HG02852 (cell line): ENCODE results near the gene MOV10L1.
"Not testable (repeated sequence)": the region's sequence is repeated elsewhere in the genome, so short reads cannot be mapped to it uniquely, and the experiment has no call there.

Experiments used
- ATAC-seq: cut with Tn5 transposase; IDR thresholded peaks from one replicate; pipeline ENCODE4 v1.9.1; 2021; ENCODE audit warnings: mild to moderate bottlenecking, moderate library complexity; ENCODE audit not compliant: unreplicated experiment

Gene MOV10L1

DNA sequence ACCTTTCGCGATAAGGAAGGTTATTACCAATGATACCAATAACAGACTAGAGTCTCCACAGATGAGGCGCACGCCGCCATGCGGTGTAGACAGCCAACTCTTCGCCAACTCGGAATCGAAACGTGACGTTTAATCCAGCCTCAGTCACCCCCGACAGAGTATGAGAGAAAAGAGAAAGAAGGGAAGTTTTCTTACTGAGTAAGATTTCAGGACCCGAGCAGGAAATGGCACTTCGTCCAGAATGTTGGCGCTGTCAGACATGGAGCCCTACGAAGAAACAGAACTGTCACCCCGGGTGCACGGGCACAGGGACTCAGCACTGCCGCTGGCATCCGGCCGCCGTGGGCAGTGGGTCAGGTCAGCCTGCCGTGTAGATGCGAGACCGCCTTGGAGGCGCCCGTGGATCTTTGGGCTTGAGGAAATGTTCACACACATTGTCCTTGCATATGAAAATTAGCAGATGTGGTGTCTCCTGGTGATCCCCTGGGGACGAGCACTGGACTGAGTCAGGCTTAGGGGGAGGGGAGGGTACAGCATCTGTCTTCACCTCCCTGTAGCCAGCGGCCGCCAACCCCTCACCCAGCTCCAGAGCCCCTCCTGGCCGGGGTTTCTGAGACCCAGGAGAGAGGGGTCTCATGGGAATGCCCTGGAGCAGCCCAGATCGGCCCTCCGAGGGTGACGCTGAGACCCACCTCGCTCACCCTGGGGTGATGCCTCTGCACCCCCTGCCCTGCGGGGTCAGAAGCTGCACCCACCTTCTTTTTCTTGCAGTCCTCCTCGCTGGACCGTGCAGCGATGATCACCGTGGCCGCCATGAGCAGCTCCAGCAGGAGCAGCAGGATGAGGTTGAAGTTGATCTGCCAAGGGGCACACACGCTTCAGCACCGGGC is 12.9 kb upstream of the MOV10L1 start:
- ATAC-seq, result no peak

DNA sequence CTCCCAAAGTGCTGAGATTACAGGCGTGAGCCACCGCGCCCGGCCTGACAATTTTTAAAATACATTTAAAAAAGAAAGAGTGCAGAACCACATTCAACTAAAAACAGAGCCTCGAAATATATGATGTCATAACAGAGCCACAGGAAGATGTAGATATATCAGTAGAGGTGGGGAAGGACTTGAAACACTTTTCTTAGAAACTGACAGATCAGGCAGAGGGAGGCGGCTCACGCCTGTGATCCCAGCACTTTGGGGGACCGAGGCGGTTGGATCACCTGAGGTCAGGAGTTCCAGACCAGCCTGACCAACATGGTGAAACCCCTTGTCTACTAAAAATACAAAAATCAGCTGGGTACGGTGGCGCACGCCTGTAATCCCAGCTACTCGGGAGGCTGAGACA is 11.6 kb upstream of the MOV10L1 start:
- ATAC-seq, result no peak

DNA sequence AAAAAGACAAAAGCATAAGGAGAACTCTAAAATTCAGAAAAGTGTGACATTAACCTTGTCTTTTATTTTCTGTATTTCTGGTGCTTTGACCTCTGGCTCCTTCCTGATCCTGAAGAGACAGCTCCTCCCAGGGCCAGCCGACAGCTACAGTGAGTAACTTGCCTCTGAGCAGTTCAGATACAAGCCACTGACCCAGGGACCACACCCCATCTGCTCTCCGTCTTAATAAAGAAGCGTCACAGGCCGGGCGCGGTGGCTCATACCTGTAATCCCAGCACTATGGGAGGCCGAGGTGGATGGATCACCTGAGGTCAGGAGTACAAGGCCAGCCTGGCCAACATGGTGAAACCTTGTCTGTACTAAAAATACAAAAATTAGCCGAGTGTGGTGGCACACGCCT is 11.0 kb upstream of the MOV10L1 start:
- ATAC-seq, result no peak

DNA sequence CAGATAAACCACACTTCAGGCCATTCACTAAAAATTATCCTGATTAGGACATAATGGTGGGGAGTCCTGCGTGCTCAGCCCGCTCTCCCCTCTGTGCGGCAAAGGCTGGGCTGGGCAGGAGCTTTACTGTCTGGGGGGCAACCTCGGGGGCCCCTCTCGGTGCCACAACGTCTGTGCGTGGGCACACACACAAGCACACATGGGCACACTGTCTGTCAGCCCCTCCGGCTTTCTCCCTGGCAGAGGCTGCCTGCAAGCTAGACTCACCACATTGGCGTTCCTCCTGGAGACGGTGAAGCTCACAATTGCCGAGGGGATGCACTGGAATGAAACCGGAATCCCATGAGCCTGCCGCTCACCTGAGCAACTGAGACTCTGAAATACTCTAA is 9.7 kb upstream of the MOV10L1 start:
- ATAC-seq, result no peak

DNA sequence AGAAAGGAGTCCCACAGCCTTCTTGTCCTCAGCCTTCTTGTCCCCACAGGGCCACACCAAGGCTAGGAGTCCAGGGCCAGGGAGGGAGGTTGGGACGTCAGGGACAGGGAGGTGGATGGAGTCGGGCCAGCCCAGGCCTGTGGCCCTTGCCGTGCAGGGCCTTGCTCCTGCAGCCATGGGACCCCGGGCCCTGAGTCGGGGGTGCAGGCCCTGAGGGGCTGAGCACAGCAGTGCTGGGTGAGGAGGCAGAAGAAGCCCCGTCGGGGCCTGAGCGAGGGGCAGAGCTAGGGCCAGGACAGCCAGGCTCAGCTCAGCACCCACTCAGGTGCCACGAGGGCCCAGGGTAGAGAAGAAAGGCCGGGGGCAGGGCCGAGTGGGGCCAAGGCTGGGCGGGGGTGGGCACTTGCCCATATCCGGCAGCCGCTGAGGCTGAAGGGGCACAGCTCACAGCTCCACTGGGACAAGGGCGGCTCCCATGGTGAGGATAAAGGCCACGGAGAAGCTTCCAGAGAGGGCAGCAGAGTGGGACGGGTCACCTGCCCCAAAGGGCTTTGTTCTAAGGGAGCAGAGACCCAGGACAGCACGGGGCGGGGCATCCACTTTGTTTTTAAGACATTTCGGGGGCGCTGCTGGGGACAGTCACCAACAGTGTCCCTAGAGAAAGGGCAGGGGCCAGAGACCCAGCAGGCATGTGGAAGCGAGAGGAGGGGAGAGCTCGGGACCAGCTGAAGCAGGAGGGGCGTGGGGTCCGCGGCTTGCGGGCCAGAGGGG is 8.2 kb upstream of the MOV10L1 start:
- no peak for ATAC-seq

DNA sequence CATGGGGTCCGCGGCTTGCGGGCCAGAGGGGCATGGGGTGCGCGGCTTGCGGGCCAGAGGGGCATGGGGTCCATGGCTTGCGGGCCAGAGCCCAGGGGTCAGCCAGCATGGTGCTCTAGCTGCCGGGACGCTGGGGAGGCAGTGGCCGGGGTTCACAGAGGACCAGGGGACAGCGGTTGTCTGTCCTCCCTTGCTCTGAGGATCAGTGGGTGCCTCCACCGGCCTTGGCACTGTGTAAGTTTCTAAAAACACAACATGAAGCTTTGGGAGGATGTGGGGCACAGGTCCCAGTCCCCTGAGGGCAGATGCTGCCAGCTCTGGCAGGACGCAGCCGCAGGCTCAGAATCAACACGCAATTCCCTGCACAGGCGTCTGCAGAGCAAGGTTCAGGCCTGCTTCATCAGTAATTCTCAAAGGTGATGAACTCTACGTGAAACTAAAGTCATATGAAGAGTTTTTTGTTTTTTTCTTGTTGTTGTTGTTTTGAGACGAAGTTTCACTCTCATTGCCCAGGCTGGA is 7.5 kb upstream of the MOV10L1 start:
- ATAC-seq, result no peak

DNA sequence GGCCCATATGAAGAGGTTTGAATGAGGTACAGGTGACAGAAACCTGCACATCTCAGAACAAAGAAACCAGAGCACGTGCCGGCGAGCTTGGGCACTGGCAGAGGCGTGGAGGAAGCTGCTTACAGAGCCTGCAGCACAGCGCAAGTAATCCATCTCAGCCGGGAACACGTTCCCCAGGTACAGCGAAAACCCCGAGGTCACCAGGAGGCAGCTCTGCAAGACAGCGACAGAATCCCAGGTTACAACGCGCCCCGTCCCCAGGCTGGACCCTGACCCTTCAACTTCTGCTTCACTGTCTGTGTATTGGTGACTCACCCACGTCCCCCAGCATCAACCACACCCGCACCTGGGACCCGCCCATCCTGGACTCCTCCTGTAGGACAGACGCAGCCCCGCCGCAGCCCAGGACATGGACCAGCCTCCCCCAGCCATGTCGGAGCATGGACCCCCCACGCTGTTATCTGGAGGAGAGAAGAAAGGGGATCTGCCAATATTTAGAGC is 6.8 kb upstream of the MOV10L1 start:
- no peak for ATAC-seq

DNA sequence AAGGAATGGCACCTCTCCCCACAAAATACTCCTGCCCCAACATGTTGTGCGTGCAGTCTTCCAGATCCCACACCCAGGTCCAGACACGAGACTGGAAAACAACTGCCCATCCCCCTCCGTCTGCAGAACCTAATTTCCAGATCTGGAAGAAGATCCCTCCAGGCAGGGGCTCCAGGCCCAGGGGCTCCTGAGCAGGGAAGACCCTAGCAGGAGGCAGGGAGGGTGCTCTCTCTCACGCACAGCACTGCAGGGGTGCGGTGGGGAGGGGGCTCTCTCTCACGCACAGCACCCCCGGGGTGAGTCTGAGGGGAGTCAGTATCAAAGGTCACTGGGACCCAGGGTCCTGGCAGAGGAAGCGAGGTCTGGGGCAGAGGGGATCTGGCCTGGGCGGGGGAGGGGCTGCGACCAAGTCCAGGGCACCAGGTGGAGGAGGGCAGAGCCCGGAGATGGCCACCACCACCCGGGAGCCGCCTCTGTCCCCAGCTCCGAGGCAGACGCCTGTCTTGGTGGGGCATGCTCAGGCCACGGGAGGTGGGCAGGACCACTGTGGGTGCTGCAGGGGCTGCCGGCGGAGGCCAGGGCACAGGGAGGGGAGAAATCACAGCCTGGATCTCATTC is 6.2 kb upstream of the MOV10L1 start:
- no peak for ATAC-seq

DNA sequence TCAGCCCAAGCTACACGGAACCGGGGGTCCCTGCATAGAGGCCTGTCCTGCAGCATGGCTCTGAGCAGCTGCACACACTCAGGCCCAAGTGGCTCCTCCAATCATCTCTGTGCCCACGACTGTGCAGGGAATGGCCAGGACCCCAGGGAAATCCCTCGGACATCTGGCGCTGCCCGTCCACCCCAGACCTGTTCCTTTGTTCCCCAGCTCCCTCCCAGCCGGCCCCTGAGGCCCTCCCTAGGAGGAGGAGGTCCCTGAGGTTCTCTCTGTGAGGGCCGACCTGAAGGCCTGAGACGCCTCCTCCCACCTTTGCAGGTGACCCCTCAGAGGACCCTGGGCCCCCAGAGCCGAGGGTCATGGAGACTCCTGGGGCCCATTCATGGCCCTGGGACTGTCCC is 5.7 kb upstream of the MOV10L1 start:
- no peak for ATAC-seq

DNA sequence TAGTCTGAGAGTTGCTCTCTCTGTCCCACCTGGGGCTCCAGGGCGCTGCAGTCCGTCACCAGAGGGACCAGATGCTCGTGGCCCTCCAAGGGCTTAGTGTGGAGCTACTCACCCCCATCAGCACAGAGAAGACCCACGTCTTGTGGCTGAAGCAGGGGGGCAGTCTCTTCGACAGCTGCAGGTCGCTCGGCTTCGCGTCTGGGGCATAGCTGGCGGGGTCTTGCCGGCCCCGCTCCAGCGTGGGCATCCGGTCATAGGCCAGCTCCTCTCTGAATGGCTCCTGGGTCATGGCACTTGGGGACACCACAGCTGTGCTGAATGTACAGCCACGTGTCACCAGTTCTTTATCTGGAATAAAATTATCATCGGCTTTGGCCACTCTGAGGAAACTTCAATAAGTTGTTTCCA is 5.2 kb upstream of the MOV10L1 start:
- ATAC-seq, result no peak

DNA sequence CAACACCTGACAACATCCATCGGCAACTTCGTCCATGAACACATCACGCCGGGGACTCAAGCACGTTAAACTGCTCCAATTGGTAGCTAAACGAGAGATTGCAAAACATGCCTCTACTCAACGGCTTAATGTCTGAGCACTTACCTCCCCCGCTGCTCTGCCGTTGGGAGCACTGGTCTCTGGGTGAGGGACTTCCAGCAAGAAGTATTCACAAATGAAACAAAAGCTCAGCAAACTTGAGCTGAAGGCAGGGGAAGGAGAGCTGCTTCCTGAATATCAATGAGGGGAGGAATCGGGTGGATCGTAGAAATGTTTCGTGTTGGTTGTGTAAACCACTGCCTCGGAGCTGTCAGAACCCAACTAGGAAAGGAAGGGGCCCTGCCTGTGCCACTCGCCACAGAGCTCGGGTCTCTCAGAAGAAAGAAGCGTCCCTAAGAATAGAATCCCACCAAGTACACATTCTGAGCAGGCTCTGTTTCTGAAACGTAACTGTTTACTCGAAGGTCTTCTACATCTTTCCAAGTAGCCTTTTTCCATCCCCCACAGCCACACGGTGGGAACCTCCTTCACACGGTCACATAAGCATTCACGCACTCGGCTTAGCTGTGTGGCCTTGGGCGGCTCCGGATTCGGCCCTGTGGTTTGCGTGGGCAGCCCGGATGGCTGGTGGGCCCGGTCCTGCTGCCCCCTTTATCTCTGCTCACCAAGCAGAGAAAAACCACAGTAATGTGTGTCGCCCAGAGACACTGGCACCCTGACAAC is 4.4 kb upstream of the MOV10L1 start, which contains the start of gene MLC1:
TSS of gene MLC1 (minus strand) at position 216 of the 762 bp plus-strand sequence. CDS start 524 bp downstream, outside the sequence.
- no peak for ATAC-seq

DNA sequence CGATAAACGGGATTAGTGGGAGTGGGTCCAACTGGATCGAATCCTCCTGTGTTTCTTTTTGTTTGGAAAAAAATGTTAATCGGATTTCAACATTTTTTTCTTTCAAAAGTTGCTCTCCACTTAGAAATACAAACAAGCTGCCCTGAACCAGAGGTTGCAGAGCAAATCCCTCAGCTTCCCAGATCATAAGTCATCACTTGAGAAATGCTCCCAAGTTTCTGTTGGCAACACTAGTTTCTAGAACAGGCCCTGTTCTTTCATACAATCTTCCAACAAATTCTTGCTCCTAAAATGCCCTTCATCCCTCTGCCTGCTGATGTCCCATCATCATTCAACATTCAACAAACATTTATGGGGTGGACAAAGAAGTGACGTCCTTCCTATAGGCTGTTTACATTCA is 3.3 kb upstream of the MOV10L1 start:
- ATAC-seq, result no peak

DNA sequence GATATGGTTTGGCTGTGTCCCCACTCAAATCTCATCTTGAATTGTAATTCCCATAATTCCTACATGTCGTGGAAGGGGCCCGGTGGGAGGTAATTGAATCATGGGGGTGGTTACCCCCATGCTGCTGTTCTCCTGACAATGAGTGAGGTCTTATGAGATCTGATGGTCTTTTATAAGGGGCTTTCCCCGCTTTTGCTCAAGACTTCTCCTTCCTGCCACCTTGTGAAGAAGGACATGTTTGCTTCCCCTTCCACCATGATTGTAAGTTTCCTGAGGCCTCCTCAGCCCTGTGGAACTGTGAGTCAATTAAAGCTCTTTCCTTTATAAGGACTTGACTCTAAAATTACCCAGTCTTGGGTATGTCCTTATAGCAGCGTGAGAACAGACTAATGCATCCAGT is 2.8 kb upstream of the MOV10L1 start:
- ATAC-seq, result not testable (repeated sequence)

DNA sequence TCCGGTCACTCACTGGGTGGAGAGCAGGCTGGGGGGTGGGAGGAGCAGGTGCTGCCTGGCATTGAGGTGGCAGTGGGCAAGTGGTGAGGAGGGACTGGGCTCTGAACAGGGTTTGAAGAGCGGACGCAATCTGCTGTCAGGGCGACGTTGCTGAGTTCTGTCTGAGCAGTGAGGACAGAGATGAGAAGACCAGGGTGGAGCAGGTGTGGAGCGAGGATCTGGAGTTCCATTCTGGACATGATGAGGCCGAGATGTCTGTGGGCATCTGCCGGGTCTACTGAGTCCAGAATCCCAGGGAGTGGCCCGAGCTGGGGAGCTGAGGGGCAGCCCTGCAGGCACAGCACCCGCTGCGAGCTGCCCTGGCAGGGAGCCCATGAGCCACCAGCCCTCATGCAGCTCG is 2.2 kb upstream of the MOV10L1 start:
- no peak for ATAC-seq

DNA sequence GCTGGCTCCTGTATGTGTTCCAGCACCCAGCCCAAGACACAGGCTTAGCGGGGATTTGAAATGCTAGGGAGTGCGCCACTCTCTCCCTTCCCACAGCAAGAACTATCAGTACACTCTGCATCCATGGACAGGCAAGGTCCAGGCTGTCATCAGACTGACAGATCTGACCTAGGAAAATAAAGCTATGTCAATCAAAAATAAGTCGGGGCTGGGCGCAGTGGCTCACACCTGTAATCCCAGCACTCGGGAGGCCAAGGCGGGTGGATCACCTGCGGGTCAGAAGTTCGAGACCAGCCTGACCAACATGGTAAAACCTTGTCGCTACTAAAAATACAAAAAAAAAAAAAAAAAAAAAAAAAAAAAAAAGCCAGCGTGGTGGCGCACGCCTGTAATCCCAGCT is 1.7 kb upstream of the MOV10L1 start:
- ATAC-seq, result no peak

DNA sequence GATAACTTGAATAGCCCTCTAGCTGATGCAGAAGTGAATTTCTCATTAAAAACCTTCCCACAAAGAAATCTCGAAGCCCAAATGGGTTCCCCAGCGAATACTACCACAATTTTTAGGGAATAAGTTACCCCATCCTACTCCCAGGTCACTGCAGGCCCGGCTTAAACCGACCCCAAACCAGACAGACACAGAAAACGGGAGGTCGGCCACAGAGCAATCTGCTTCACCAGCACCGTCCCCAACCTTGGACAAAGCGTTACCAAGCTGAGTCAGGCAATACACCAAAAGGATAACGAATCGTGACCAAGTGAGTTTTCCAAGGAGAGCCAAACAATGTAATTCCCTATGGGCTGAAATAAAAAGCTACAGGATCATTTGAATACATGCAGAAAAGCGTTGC is 575 bp upstream of the MOV10L1 start:
- ATAC-seq, result no peak

DNA sequence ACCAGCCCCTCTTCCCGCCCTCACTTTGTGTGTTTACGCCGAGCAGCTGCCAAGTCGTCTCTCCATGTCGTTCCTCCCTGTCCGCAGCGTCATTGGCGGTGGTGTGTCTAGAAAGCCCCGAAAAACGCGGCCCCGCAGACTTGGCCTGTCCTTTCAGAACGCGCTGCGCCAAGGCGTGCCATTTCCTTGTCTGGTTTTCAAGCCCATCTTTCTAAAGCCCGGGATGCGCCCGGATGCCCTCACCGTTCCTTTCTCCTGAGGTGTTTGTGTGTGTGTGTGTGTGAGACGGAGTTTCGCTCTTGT is 557 bp downstream of the MOV10L1 start:
- no peak for ATAC-seq

DNA sequence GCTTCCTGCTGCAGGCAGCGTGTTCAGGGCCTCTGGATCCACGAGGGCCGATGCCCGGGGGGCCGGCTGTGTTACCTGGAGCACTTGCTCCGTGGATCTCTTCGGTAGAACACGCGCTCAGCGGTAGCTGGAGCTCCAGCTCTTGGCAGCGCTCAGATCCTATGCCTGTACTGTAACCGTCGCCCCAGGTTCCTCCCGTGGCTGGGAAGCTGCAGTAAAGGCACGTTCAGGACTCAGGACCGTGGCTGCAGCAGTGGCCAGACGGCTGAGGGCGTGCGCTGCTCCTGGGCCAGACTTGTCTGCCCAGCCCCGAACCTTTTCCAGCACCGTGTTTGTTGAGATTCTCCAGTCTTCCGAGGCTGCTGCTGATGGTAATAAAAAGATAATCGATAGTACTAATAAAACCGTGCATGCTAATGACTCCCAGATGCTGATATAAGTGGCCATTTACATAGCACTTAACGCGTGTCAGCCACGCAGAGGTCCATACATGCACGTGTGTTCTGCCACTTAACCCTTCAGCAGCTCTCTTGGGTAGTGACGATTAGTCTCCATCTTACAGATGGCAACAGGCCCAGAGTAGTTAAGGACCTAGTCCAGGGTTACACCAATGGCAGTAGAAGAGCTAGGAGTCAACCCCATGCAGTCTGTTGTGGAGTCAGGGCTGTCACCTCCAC is 1.4 kb downstream of the MOV10L1 start:
- ATAC-seq, result no peak

DNA sequence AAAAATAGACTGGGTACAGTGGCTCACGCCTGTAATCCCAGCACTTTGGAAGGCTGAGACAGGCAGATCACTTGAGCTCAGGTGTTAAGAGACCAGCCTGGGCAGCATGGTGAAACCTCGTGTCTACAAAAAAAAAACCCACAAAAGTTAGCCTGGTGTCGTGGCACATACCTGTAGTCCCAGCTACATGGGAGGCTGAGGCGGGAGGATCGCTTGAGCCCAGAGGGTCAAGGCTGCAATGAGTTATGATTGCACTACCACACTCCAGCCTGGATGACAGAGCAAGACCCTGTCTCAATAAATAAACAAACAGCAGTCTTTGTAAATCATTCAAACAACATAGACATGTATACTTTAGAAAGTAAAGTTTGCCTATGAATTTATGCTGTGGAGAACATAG is 2.5 kb downstream of the MOV10L1 start:
- ATAC-seq, result no peak

DNA sequence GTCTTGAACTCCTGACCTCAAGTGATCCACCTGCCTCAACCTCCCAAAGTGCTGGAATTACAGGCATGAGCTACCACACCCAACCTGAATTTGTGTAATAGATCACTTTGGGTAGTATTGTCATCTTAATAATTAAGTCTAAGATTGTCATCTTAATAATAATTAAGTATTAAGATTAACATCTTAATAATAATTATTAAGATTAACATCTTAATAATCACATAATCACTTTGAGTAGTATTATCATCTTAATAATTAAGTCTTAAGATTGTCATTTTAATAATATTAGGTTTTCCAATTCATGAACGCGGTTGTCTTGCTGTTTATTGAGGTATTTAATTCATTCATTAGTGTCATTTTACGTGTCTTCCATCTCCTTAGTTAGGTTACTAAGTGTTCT is 8.2 kb downstream of the MOV10L1 start:
- no peak for ATAC-seq
